D341Med (cell line): ENCODE results near the gene SYNE2.

Experiments
- DNase-seq: peaks from one replicate; pipeline ENCODE4 v3.0.0; 2012; ENCODE audit warnings: low spot score

SYNE2 gene

DNA sequence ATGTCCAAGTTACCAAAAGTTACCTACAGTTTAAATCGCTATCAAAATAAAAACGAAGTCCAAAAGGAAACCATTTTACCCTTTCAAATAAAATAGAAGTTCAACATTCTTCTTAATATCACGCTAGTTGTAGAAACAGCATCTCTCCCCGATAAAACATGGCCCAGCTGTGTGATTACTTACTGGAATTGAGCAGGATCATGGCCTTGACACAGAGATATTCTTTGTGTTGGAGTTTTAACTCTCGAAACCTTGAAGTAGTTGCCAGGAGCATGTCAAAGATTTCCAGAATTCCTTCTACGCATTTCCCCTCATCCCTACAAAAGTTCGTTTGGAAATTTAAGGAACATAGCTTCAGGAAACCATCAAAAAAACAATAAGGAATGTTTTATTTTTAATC, 396.6 kb downstream of the SYNE2 start:
- no peak for DNase-seq

GRCh38 chr14:64253672-64254071, 400.9 kb downstream of the SYNE2 start:
- DNase-seq = no peak

DNA sequence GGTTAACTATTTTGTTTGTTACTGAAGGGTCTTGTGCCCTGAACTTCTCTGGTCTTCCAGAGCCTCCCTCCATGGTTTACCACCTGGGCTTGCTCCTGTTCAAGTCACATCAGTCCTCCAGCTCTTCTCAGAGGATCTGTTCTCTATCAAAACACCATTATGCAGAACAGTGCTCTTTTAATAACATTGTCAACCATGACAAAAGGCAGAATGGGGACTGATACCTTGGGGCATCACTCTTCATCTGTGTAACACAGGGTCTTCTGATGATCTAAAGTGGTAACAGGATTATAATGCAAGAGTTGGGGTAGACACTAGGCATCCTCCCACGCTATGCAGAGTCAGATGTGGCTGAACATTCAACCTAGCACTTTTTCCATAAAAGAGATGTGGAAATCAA, 403.0 kb downstream of the SYNE2 start:
- no peak for DNase-seq

GRCh38 chr14:64260418-64260817, 407.6 kb downstream of the SYNE2 start:
- no peak for DNase-seq

GRCh38 chr14:64265222-64265621, 412.4 kb downstream of the SYNE2 start:
- DNase-seq = no peak

GRCh38 chr14:64266239-64266638, 413.4 kb downstream of the SYNE2 start:
- DNase-seq = no peak

GRCh38 chr14:64272019-64272418, 419.2 kb downstream of the SYNE2 start:
- no peak for DNase-seq
